ENCODE data around the gene MIA2. TPM values are rescaled to one million over a fixed set of nuclear protein-coding genes. Genes with fewer than 3 reads are reported as not detected.

The MIA2 gene
- polyA plus RNA-seq, 1 experiment = 16.5 TPM

GRCh38 chr14:39434401-39434800, 200.7 kb downstream of the MIA2 start:
- DNase-seq (ENCODE audit: low read depth, low spot score) = no peak
- no peaks in the 10 kb centered on the region for H3K27me3 ChIP-seq (ENCODE audit: control insufficient read depth, insufficient read depth, low read length)
- no peak for TF ChIP-seq CTCF (IDR thresholded peaks at IDR 0.05; ENCODE audit: low read depth, low read length)
- POLR2A ChIA-PET = no interaction called here
- CTCF ChIA-PET = no interaction called here
- H3K27ac ChIP-seq (ENCODE audit: low read depth, low read length) = no peak overlapping the region
- no peaks in the 10 kb centered on the region for H3K9me3 ChIP-seq (ENCODE audit: control insufficient read depth, insufficient read depth, low read length)
- H3K4me3 ChIP-seq (ENCODE audit: low read depth, low read length) = no peak overlapping the region

- no peaks in the 10 kb centered on the region for H3K27me3 ChIP-seq (ENCODE audit: control insufficient read depth, insufficient read depth, low read length)
- POLR2A ChIA-PET = no interaction called here
- no peaks in the 10 kb centered on the region for H3K9me3 ChIP-seq (ENCODE audit: control insufficient read depth, insufficient read depth, low read length)
- TF ChIP-seq CTCF (IDR thresholded peaks at IDR 0.05; ENCODE audit: low read depth, low read length) = no peak
- H3K4me3 ChIP-seq (ENCODE audit: low read depth, low read length) = no peak overlapping the region
- H3K27ac ChIP-seq (ENCODE audit: low read depth, low read length) = no peak overlapping the region
- no peak for DNase-seq (ENCODE audit: low read depth, low spot score)
- CTCF ChIA-PET = no interaction called here
Measured at GRCh38 chr14:39435241-39435640, 201.5 kb downstream of the MIA2 start.

Other genes starting within 250 kb of the MIA2 start
- 289 and 310 TPM in 2 replicates for gene SEC23A, start 130.7 kb upstream of the MIA2 start, polyA plus RNA-seq (2011; rRNA removed)
- 9.7 and 15.4 TPM in 2 replicates for gene GEMIN2, start 119.6 kb upstream of the MIA2 start, polyA plus RNA-seq (2011; rRNA removed)
- 14.5 and 22.6 TPM in 2 replicates for gene TRAPPC6B, start 63.6 kb upstream of the MIA2 start, polyA plus RNA-seq (2011; rRNA removed)
- gene PNN, start 58.7 kb upstream of the MIA2 start, polyA plus RNA-seq (2011; rRNA removed) = 18.5 and 19.7 TPM in 2 replicates
- 10.6 and 12.6 TPM in 2 replicates for gene FBXO33, start 198.5 kb downstream of the MIA2 start, polyA plus RNA-seq (2011; rRNA removed)